HG03139 (cell line): ENCODE measurements around the gene TMCC2.
"Not testable (repeated sequence)": the region's sequence is repeated elsewhere in the genome, so short reads cannot be mapped to it uniquely, and the experiment has no call there.

Experiments
- ATAC-seq: cut with Tn5 transposase; IDR thresholded peaks from one replicate; pipeline ENCODE4 v1.9.1; 2021; ENCODE audit not compliant: unreplicated experiment

The TMCC2 gene

DNA sequence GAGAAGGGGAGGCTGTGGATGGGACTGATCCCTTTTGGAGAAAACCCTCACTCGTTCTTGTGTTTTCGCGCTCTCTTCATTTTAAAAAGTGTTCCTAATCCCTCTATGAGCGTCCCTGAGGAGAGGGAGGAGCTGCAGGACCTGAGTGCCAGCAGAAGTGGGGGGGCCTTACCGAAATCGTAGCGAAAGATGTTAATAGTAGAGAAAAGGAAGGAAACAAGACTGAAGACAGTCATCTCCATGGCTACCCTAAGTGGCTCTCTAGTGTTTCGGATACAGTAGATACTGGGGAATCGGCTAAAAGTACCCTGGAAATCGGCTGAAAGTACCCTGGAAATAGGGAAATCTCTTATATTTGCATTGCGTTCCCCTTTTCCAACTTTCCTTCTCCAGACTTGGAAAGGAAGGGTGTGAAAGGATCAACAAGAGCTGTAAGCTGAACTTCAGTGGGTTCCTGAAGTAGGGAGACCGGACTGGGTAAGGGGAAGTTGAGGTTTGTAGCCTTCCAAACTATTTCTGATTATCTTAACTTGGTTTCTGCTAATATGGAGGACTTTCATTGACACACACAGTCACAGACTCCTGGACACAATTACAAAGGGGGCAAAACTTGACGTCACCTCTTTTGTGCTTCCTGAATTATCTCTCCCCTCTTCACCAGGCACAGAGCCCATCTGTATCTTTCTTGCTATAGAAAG is 15.8 kb upstream of the TMCC2 start:
- no peak for ATAC-seq

DNA sequence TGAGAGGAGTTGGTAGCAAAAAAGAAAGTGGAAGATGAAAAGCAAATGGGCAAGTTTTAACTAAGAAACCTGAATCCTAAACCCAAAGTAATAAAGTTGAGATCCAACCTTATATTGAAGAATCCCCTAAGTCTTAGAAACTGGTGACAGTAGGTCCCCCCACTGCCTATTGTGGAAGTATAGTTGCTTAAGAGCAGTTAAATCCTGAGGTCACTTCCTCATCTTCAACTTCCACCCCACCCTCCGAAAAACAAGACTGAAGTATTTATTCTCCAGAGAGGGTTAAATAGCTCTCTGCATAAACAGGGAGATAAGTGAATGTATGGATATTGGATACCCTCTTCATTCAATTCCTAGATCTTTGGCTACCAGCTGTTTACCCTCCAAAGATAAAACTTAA is 13.0 kb upstream of the TMCC2 start:
- ATAC-seq, result no peak

DNA sequence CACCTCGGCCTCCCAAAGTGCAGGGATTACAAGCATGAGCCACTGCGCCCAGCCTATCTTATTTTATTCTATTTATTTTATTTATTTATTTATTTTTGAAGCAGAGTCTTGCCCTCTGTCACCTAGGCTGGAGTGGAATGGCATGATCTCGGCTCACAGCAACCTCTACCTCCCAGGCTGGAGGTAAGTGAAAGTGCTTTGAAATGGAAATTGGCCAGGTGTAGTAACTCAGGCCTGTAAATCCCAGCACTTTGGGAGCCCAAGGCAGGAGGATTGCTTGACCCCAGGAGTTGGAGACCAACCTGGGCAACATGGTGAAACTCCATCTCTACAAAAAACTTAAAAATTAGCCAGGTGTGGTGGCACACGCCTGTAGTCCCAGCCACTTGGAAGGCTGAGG is 11.2 kb upstream of the TMCC2 start:
- no peak for ATAC-seq

DNA sequence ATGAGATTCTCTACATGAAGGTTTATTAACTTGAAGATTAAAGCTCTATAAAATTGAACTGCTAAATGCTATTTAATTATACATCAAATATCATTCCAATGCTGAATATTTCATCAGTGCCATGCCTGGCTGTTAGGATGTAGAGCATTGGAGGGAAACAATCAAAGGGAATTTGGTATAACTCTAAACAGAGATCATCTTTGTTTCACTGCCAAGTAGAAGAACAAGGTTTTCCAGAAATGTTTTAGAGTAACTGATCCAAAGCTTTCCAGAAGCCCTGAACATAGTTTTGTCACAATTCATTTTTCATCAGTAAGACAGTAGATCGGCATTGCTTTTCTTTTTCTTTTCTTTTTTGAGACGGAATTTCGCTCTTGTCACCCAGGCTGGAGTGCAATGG is 10.3 kb upstream of the TMCC2 start:
- no peak for ATAC-seq

DNA sequence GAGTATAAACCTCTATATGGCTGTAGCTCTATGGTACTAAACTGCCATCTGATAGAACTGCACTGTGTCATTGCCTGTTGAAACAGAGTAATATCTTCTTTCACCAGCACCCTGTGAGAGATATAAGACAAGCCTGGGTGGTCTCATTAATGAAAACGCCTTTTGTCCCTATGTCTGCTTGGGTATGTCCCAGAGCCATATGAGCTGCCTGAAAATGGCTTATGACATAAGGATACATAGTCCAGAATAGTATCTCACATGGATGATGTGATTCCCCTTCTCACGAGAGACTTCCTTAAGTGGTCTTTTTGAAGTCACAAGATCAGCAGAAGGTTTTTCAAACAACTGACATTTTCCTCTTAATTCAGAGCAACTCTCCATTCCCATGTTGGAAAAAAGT is 7.3 kb upstream of the TMCC2 start:
- no peak for ATAC-seq

DNA sequence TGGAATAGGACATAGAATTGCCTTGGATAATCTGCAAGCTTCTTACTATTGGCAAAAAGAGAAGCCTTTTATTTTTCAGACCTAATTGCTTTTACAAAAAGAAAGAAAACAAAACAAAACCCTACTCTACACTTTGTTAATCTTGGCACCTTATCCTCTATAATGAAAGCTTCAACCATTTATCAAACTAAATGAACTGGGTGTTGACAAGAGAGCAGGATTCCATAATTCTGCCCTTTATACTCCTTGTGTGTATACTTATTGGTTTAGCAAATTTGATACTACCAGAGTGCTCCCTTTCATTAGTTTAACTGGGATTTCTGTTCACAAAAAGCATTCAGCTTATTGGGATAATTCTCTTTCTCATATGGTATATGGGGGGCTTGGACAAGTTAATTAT is 3.0 kb upstream of the TMCC2 start:
- ATAC-seq, result no peak

DNA sequence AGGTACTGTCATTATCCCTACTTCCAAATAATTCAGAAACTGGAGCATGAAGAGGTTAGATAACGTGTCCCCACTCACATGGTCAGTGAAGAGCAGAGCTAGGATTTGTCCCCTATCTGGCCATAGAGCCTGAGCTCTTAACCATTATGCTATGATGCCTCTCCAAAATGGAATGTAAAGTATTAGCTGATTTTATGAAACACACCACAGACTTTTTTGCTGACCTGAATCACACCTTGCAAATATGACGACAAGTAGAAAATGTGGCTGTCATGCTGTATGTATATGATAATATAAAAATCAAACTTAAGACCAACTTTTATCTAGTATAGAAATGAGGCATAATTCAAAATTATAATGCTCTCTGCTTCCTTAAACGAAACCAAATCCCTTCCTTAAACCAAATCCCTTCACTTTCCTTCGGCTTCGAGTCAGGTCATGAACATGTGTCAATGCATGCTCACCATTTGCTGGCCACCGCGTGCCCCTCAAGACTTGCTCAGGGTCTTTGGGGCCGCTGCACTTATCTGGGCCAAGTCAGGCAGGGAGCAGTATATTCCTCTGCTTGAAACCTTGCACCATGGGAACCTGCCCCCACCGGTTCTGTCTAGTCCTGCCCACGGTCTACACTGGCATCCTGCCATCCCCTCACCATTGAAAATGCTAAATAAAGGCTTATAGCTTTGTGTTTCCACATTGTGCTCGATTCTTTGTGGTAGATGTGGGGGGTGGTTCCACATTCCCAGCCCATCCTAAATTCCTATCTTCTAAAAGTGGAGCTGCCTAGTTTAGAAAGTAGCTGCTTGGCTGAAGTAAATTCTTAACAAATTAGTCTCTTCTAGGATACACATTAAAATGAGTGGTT is 1.6 kb upstream of the TMCC2 start:
- no peak for ATAC-seq

DNA sequence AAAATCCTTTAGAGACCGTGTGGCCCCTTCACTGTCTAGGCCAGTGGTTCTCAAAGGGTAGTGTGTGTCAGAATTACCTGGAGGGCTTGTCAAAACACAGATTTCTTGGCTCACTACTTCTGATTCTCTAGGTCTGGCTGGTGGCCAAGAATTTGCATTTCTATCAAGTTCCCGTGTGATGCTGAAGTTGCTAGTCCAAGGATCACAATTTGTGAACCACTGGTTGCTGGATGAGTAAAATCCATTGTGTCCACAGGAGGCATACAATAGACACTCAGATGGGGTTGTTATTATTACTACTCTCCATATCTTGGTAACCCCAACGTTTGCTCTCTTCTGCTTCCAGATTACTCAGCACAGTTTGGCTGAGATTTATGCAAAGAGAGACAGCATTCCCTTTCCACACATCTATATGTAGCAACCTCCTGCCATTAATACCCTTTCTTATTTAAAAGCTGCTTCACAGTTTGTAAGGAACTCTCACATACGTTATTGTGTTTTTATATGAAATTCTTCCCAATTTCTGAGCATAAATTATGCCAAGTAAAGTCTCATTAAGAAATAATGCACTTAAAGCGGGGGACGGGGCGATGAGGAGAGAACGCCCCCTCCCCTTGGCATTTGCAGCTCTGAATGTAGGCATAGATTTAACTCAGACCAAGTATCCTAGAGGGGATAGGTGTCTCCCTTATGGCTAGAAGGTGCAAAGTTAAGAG is 720 bp upstream of the TMCC2 start:
- no peak for ATAC-seq

DNA sequence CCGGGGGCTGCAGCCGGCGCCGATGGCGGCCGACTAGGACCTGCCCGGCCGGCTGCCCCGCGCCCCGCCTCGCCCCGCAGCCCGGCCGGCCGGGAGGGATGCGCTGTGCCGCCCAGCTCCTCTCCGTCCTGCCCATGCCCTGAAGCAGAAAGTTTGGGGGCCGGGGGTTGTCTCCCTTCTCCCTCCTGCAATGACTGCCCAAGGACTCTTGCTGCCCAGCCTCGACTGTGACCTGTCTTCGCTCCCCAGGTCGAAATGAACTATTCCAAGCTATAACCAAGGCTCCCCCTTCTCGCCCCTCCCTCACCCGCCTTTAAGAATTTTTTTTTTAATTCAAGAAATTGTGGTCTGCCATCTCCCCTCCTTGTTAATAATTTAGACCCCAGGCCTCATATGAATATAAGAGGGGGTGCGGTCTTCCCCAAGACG is 361 bp downstream of the TMCC2 start:
- no peak for ATAC-seq

DNA sequence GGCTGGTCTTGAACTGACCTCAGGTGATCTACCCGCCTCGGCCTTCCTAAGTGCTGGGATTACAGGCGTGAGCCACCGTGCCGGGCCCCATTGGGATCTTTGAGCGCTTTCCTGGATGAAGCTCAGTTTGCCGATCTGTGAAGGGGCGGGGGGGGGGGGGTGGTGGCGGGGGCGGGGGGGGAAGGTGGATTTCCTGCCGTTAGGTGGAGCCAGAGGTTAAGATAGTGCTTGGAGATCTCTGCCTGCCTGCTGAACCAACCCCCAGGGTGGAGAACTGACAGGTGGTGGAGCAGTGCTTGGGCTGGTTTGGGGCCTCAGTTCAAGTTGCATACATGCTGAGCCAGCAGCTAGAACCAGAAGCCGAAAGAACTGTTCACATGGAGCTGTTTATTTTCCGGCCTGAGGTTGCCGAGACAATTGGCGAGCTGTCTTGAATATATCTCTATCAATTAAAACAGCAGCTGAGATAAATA is 1.7 kb downstream of the TMCC2 start:
- no peak for ATAC-seq

DNA sequence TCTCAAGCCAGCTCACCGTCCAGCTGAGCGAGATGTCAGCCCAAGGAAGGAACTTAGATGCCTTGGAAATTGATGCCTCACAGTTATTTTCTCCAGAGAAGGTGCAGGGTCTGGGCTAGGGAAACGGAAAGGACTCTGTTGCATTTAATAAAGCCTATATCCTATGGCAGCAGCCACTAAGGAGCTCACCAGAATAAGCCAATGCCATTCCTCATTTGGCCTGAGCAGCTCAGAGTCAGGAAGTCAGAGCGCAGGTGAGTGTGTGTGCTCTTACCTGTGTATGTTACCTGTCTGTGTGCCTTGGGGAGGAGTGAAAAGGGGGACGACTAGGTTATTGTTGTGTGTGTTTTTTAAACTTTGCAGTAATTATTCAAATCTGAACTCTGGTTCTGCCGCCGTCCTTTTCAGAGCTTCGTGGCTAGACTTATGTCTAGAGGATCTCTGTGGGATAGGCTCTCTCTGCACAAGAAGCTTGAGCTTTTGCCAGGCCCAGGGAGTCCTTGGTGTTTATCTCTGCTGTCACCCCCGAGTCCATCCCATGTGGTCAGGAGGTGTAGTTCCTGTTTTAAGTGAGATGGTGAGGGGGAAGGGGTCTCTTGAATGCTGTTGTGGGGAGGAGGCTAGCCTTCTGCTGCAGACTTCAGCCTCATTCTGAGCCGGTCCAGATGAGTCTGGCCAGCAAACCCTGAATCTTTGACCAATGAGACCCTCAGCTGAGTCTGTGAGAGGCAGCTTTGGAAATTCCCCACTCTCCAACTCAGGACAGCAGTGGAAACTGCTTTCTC is 2.4 kb downstream of the TMCC2 start:
- no peak for ATAC-seq

DNA sequence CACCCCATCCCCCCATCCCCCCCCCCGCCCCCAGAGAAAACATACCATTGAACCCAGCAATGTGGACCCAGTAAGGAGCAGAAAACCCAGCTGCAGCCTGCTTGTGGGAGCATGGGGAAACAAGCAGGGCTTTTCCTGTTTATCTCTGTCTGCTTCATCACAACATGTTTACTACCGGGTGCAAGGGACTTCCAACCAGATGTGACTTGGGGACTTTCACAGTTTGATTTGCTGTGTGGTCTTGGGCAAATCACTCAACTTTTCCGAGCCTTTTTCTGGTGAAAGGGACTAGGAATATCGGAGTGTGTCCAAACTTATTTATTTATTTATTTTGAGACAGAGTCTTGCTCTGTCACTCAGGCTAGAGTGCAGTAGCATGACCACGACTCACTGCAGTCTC is 3.2 kb downstream of the TMCC2 start:
- ATAC-seq, result no peak

DNA sequence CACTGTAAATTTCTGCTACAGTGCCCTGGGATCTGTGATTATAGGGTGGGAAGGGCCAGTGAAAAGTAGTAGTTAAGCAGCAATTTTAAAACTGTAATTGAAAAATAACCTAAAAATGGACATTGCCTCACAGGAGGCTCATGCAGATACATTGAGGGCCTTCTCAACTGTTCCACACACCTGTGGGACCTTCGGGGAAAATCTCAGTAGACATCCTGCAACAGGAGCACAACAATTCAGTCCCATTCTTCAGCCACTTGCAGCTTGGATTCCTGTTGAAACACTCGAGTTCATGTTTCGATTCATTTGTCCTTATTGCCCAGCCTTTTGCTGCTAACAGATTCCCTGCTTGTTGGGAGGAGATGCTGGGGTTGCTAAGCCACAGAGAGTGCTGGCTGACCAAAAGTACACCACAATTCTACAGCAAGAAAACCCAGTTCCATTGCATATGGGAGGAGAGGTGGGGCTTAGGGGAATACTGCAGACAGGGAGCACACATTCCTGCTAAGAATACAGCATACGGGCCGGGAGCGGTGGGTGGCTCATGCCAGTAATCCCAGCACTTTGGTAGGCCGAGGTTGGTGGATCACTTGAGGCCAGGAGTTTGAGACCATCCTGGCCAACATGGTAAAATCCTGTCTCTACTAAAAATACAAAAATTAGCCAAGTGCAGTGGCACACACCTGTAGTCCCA is 4.5 kb downstream of the TMCC2 start:
- ATAC-seq, result no peak

DNA sequence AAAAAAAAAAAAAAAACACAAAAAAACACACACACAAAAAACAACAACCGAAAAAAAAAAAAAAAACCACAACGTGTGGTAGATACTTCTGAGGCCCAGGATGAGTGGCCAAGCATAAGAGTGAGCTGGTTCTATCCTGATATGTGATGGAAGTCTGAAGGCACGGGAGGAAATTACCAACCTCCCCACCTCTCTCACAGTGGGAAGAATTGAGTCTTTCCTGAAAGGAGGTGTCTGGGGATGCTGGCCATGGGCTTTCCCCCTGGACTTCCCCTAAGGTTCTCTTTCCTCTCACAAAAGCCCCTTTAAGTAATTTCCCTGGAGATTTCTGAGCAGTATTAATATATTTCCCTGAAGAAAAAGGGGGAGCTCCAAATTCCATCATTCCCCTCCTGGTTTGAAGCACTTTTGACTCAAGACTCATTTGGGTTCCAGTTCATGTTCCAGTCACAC is 5.2 kb downstream of the TMCC2 start:
- ATAC-seq, result no peak

DNA sequence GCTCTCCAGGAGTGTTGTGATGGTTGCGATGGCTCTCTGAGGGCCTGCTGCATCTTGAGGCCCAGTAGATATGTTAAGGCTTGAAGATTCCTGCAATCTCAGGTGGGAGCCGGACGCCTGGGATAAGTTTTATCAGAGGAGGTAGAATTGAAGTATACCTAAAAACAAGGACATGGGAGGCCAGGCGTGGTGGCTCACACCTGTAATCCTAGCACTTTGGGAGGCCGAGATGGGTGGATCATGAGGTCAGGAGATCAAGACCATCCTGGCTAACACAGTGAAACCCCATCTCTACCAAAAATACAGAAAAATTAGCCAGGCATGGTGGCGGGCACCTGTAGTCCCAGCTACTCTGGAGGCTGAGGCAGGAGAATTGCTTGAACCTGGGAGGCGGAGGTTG is 6.2 kb downstream of the TMCC2 start:
- ATAC-seq, result not testable (repeated sequence)

DNA sequence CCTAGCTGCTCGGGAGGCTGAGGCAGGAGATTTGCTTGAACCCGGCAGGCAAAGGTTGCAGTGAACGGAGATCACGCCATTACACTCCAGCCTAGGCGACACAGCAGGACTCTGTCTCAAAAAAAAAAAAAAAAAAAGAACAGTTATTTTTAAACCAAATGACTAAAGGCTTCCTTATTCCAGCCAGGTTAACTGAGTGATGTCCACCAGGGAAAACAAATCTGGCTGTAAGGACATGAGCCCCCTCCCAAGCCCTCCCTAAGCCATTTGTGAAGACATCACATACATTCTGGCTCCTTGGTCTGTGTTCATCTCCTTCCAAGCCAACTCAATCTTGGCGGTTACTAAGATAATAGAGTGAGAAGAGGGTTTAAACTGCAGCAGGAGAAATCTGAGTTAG is 8.2 kb downstream of the TMCC2 start:
- no peak for ATAC-seq

DNA sequence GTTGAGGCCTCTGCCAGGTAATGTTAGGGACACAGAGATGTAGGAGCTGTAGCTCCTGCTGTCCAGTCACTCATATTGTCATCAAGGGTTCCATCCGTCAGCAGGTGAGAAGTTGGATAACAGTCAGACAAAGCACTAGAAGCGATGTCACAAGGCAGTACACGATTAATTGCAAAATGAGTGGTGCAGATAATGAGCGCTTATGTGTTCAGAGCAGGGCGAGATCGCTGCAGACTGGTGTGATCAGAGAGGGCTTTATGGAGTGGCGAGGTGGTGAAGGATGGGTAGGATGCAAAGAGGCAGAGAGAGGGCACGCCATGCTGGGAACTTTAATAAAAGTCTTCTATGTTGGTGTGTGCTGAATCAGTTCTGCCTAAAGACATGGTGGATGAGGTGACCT is 8.8 kb downstream of the TMCC2 start:
- ATAC-seq, result no peak

DNA sequence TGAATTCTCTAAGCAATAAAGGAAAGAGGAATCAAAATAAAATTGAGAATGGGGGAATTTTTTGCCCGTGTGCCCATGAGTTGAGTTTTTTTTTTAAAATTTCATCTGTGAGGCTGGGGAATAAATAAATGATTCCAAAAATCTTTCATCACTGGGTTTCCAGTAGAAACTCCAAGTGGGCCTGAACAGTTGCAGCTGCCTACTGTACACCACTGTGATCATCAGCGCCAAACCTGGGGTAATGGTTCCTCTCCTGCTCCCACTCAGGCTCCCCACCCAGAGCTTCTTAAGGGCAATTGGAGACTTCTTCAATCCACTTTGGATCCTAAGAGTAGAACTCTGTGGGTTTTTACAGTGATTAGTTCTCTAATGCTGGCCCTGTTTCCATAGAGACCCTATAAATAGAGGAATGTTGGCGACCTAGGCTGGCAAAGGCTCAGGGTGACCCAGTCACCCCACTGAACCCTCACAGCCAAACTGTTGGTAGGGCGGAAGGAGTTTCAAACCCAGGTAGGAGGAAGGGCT is 9.3 kb downstream of the TMCC2 start:
- no peak for ATAC-seq

DNA sequence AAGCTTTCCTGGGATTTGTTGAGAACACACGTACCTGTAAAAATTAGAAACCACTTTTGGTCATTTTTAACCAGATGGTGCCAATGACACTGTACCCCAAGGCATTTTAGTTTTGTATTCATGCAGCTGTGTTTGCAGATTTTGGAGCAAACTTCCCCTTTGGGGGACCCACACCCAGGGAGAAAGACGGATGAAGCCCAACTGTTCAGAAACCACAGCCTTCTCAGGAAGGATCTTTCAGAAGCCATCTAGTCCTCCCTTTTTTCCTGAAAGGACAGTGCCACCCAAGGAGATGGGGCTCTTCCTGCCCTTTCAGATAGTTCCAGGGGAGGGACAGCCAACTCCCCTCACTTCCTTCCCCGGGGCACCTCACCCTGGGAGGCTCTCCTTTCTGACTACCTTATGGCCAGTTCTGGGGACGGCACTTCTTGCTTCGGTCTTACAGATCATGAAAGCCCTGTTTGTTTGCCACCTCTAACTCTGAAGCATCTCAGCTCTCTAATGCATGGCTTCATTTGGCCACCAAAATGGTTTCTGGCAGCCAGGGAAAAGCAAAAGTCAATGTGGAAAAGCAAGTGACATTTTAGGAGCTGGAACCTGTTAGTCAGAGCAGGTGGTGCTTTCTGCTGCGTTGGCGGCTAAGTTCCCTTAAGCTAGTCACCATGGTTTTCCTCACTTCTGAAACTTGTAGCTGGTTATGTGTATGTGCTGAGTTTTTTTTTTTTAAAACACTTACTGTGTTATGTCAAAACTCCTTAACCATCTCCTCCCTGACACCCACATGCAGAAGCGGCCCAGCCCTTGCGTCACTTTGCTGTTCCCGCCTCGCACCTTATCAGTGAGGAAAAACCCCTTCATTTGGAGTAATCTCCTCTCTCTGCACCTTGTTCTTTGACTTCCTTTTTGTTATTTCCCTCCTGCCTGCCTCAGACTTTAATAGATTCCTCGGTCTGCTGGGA is 10.1 kb downstream of the TMCC2 start:
- no peak for ATAC-seq
